ENCODE results near the gene WBP1. TPM values are rescaled to one million over a fixed set of nuclear protein-coding genes. Genes with fewer than 3 reads are reported as not detected.

WBP1 gene
- total and polyA plus RNA-seq, 2 donors from 2014 or later, result 83.9 to 150 TPM

DNA sequence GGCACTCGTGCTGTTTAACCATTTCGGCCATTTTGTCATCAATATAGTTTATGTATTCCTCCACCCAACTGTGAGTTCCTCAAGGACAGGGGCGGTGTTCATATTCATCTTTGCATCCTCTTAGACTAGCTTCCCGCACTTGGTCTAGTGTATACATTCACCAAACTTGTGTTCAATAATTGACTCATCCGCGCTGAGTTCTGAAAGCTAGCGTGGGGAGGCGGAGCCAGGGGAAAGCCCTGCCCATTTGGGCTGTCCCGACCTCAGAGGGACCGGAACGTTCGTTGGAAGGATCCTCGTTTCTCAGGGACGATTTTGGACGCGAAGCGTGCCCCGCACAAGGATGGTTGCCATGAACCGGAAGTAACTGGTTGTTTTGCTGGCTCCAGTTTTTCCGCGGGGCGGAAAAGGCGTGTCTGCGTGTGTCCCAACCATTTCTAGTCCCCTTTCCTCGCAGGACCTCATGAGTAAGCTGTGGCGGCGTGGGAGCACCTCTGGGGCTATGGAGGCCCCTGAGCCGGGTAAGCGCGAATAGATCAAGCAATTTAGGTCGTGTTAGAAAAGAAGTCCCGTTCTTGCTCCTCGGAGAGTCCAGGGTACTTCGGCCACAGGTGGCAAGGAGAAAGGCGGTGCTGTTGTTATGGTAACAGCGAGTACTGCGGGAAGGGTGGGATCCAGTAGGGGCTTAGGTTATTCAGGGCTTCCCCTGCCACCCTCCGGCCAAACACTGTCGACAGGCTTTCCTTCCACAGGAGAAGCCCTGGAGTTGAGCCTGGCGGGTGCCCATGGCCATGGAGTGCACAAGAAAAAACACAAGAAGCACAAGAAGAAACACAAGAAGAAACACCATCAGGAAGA is 3.4 kb upstream of the WBP1 start, which contains the start of gene INO80B:
INO80B (plus strand) TSS at position 434 of the 858 bp plus-strand sequence; CDS start at position 464, 30 bp downstream.
- Histone ChIP-seq H3K9ac (ENCODE audit: low read length in 3 of 3) (peak within 1 kb of the TSS; percentile 20 to 83 (median 79)), H3K27me3 (ENCODE audit: control insufficient read depth, insufficient read depth, low read length) (no peaks in the 10 kb centered on the region), H3K4me3 (ENCODE audit: low read length in 3 of 3) (peak within 1 kb of the TSS; percentile 84 to 91 (median 89)), H3K9me3 (ENCODE audit: control insufficient read depth in 2 of 3, insufficient read depth in 1 of 3, low read length in 3 of 3) (no peaks in the 10 kb centered on the region), H3K27ac (ENCODE audit: low read depth in 2 of 2, low read length in 2 of 2) (peak within 1 kb of the TSS; percentile 32 to 44), H3K36me3 (ENCODE audit: control insufficient read depth in 2 of 3, insufficient read depth in 3 of 3, low read length in 3 of 3) (no peaks in the 10 kb centered on the region), H3K4me1 (ENCODE audit: control insufficient read depth in 2 of 3, insufficient read depth in 2 of 3, low read depth in 1 of 3, low read length in 3 of 3) (peaks cover 0 to 26% (median 12%) of the 10 kb centered on the region in 3 donors)
- FAIRE-seq, result peak; percentile 93
- TF ChIP-seq, protein P1, sequence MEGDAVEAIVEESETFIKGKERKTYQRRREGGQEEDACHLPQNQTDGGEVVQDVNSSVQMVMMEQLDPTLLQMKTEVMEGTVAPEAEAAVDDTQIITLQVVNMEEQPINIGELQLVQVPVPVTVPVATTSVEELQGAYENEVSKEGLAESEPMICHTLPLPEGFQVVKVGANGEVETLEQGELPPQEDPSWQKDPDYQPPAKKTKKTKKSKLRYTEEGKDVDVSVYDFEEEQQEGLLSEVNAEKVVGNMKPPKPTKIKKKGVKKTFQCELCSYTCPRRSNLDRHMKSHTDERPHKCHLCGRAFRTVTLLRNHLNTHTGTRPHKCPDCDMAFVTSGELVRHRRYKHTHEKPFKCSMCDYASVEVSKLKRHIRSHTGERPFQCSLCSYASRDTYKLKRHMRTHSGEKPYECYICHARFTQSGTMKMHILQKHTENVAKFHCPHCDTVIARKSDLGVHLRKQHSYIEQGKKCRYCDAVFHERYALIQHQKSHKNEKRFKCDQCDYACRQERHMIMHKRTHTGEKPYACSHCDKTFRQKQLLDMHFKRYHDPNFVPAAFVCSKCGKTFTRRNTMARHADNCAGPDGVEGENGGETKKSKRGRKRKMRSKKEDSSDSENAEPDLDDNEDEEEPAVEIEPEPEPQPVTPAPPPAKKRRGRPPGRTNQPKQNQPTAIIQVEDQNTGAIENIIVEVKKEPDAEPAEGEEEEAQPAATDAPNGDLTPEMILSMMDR (IDR thresholded peaks at IDR 0.05; ENCODE audit: borderline replicate concordance, extremely low read depth, insufficient read depth), result no peak
- intact Hi-C loops (cut with DNase I), result no loop called here
- DNase-seq, result peak; percentile 98 to 99 (median 98)

DNA sequence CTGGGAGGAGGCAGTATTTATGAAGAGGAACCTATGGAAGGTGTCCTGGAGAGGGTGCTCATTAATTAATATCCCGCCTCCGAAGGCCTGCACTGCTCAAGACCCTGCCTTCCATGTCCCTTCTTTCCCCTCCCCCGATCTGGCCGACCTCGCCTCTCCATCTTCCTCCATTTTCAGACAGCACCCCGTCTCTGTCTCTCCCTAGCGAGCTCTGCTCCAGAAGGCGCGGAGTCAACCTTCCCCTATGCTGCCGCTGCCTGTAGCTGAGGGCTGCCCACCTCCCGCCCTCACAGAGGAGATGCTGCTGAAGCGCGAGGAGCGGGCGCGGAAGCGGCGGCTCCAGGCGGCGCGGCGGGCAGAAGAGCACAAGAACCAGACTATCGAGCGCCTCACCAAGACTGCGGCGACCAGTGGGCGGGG is 1.1 kb upstream of the WBP1 start:
- TF ChIP-seq, protein P1 (IDR thresholded peaks at IDR 0.05; ENCODE audit: borderline replicate concordance, extremely low read depth, insufficient read depth), result no peak
- H3K9ac ChIP-seq (ENCODE audit: low read length in 3 of 3), result peak overlapping the region; percentile 11 to 62 (median 40)
- H3K9me3 ChIP-seq (ENCODE audit: control insufficient read depth in 2 of 3, insufficient read depth in 1 of 3, low read length in 3 of 3), result no peaks in the 10 kb centered on the region
- peak overlapping the region; percentile 56 to 79 (median 59) for H3K4me3 ChIP-seq (ENCODE audit: low read length in 3 of 3)
- intact Hi-C loops (cut with DNase I), result no loop called here
- peaks cover 0 to 26% (median 12%) of the 10 kb centered on the region in 3 donors for H3K4me1 ChIP-seq (ENCODE audit: control insufficient read depth in 2 of 3, insufficient read depth in 2 of 3, low read depth in 1 of 3, low read length in 3 of 3)
- H3K27me3 ChIP-seq (ENCODE audit: control insufficient read depth, insufficient read depth, low read length), result no peaks in the 10 kb centered on the region
- no peaks in the 10 kb centered on the region for H3K36me3 ChIP-seq (ENCODE audit: control insufficient read depth in 2 of 3, insufficient read depth in 3 of 3, low read length in 3 of 3)
- H3K27ac ChIP-seq (ENCODE audit: low read depth in 2 of 2, low read length in 2 of 2), result peak overlapping the region; percentile 96 to 97
- FAIRE-seq, result no peak
- no peak for DNase-seq

DNA sequence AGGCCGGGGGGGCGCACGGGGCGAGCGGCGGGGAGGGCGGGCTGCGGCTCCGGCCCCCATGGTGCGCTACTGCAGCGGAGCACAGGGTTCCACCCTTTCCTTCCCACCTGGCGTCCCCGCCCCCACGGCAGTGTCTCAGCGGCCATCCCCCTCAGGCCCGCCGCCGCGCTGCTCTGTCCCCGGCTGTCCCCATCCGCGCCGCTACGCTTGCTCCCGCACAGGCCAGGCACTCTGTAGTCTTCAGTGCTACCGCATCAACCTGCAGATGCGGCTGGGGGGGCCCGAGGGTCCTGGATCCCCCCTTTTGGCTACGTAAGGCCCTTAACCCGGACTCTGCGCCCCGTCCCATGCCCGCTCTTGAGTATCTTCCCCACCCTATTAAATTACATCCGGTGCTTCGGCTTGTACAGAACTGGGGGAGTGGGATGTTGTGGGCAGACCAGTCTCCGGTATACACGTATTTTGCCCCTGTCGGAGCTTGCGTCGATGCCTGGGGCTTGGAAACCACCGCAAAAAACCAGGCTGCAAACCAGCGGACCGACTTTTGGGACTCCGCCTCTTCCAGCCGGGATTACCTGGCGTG is 598 bp upstream of the WBP1 start:
- Histone ChIP-seq H3K27me3 (ENCODE audit: control insufficient read depth, insufficient read depth, low read length) (no peaks in the 10 kb centered on the region), H3K36me3 (ENCODE audit: control insufficient read depth in 2 of 3, insufficient read depth in 3 of 3, low read length in 3 of 3) (peaks cover 0 to 3% (median 0%) of the 10 kb centered on the region in 3 donors), H3K9ac (ENCODE audit: low read length in 3 of 3) (peak overlapping the region; percentile 42 to 95 (median 91)), H3K4me3 (ENCODE audit: low read length in 3 of 3) (peak overlapping the region; percentile 70 to 92 (median 79)), H3K27ac (ENCODE audit: low read depth in 2 of 2, low read length in 2 of 2) (peak overlapping the region; percentile 96 to 97), H3K9me3 (ENCODE audit: control insufficient read depth in 2 of 3, insufficient read depth in 1 of 3, low read length in 3 of 3) (no peaks in the 10 kb centered on the region), H3K4me1 (ENCODE audit: control insufficient read depth in 2 of 3, insufficient read depth in 2 of 3, low read depth in 1 of 3, low read length in 3 of 3) (peaks cover 0 to 26% (median 12%) of the 10 kb centered on the region in 3 donors)
- FAIRE-seq (no peak), DNase-seq (peak; percentile 84 to 93 (median 87))
- TF ChIP-seq, protein P1 (IDR thresholded peaks at IDR 0.05; ENCODE audit: borderline replicate concordance, extremely low read depth, insufficient read depth), result no peak
- intact Hi-C loops (cut with DNase I), result no loop called here

Measured in kidney (tissue), 14 donors.